ENCODE measurements around the gene CLCN4.

The CLCN4 gene

GRCh38 chrX:10156199-10157031, at the start of gene CLCN4:
Gene CLCN4, plus strand, starts transcription at chrX:10156975. Its CDS starts 28,058 bp downstream, at chrX:10185033.
- DNase-seq, result peak; percentile 68

DNA sequence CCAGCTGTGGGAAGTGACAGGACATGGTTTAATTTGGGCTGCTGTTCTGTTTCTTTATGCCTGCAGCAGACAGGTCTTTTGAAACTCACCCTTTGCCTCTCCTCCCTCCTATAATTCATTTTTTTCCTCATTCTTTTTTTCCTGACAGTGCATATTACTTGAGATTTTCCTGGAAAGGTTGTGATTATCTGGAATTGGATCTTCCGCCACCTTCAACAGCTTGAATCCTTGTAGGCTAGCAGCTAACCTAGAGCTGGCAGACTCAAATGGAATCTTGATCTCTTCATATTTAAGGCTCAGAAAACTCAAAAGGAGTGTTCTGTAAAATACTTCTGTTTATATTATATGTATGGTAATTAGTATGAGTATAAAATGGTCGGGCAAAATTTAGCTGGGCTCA, 49.3 kb upstream of the CLCN4 start:
- no peak for DNase-seq

DNA sequence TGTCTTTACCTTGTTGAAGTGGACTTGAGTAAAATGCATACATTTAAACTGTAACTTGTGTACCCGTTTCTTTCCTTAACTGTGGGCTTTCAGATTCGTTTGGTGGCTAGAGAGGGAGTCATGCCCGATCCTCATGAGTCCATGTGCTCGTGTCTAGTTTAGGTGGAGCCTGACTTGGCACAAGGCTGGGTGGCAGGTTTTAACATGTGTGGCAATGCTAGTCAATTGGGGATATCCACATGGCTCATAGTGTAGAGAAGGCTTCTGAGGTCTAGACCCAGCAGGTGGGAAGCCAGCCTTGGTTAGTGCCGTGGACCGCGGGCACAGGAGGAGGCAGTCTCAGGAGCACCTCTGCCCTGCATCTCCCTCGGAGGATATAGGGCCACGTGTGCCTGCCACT, 48.5 kb upstream of the CLCN4 start:
- DNase-seq, result no peak

- no peak for DNase-seq
Measured at GRCh38 chrX:10109695-10110094, 47.1 kb upstream of the CLCN4 start.

- no peak for DNase-seq
Measured at GRCh38 chrX:10110316-10110935, 46.3 kb upstream of the CLCN4 start.

GRCh38 chrX:10110984-10111363, 45.8 kb upstream of the CLCN4 start:
- DNase-seq, result no peak

DNA sequence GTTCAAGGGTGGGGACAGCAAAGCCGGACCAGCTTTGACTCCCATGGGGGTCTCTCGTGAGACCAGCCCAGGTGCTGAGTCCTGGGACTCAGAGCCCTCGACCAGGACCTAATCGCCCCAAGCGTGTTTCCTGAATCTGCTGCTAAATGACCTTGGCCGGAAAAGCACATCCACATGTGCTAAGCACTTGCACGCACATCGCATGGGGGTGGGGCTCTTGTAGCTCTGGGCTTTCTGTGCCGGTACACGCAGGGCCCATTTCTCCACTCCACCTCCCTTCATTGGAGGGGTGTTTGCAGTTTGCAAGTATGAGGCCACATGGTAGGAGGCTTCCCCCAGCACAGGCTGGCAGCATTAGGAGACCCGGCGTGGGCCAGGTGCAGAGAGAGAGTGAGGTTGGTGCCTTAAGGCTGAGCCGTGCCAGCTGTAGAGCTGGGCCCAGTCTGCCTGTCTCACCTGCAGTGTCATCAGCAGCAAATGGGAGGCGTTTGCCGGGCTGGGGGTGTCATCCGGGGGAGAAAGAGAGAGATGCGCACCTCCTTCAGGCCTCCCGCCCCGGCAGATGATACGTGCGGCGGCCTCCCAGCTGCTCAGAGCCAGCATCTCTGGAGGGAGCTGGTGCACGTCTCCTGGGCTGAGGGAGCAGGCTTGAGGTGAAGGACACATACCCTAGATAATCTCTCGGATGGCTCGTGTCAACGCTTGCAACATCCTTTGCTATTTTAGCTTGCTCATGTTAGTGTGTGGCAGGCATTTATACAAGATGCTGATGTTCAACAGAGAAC, 45.2 kb upstream of the CLCN4 start:
- DNase-seq, result no peak

DNA sequence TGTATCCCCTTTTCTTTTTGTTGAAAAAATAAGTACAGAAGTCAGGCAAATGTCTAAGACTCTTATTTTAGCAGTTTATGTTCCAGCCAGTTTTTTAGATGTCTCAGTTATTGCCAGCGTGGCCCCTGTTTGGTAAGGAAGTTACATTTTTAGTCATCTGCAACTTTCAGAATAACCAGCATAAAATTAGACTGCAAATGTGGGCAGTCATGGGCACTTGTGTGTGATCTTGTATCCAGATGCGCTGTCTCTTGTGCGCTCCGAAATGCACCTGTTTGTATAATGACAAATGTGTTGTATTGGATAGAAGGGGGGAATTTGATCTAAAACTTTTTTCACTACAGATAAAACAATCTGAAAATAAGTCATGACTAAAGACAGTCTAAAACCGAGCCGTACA, 44.3 kb upstream of the CLCN4 start:
- DNase-seq, result no peak

DNA sequence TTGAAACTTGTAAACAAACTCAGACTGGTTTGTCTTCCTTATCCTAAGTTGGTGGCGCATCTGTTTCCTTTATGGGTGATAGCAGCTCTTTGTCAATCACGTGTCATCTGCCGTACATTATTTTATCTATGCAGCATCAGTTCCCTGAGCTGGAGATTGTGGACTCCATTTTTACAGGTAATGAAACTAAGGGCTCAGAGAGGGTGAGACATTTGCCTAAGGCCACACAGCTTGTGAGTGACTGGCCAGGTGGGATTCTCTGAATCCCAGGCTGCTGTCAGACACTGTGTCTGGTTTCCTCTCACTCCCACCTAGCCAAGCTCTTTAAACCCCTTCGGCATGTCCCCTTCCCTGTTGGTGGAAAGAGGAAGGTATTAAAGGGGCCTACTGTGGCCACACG, 41.7 kb upstream of the CLCN4 start:
- no peak for DNase-seq

- no peak for DNase-seq
Measured at GRCh38 chrX:10117301-10117700, 39.5 kb upstream of the CLCN4 start.

GRCh38 chrX:10117864-10118377, 38.9 kb upstream of the CLCN4 start:
- DNase-seq, result no peak

DNA sequence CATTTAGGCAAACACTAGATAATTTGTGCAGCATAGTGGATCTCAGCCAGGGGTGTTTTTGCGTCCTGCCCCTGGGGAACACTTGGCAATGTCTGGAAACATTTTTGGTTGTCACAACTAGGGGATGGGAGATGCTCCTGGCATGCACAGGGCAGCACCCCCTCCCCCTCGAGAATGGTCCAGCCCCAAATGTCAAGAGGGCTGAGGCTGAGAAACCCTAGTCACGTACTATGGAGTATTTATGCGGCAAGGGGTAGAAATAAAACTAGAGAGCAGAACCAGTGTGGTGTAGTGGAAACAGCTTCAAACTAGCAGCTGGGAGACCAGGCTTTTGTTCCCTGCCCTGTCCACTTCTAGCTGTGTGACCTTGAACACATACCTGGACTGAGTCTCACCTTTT, 38.2 kb upstream of the CLCN4 start:
- DNase-seq, result no peak

DNA sequence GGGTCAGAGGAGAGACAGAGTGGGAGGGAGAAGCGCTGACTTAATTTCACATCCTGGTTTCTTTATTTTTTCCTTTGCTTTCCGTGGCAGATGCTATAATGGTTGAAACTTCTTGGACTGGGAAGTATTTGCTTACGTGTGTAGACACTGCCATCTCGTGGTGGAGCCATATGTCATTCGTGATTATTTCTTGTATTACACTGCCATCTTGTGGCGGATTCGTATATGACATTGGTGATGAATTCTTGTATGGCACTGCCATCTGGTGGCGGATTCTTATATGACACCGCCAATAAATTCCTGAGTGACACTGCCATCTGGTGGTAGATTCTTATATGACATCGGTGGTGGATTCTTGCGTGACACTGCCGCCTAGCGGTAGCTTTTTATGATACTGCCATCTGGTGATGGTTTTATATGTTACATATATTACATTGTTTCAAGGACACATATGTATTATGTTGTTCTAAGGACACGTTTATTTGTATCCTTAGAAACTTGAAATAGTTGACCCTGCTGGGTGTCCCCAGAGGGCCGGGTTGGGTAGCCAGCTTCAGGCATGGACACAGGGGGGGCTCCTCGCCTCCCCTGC, 37.3 kb upstream of the CLCN4 start:
- peak; percentile 66 for DNase-seq

DNA sequence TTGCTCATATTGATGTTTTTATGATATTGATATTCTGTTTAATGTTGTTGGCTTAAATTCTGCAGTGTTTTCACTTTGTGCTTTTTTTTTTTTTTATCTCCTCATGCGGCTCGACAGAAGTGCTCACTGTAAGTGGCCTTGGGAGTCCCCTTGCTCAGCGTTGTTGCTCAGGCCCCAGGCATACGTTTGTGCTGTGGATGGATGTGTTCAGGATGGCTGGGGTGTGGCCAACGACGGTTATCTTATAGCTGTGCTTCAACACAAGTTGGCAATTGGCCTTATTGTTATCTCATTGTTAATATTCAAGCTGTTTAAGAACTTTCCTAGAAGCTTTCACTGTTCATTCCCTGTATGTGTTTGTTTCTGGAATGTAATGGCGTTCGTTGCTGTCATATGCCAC, 36.4 kb upstream of the CLCN4 start:
- DNase-seq, result no peak

GRCh38 chrX:10120828-10121227, 35.9 kb upstream of the CLCN4 start:
- no peak for DNase-seq

DNA sequence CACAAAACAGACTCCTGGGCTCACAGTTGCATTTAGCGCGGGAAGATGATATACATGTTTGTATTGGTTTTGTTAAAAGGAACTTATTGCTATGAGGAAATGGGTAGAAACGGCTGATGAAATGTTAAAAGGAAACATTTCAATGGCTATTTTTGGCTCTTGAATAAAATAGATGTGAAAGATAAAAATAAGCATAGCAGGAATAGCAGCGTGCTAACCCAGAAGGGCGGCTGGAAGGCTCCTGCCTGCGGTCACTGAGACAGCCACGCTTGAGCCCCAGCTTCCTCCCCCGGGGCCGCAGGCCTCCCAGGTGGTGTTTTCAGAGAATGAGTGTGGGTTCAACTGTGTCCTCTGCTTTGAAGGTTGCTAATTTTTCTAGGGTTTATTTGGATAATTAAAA, 35.0 kb upstream of the CLCN4 start:
- DNase-seq, result no peak

DNA sequence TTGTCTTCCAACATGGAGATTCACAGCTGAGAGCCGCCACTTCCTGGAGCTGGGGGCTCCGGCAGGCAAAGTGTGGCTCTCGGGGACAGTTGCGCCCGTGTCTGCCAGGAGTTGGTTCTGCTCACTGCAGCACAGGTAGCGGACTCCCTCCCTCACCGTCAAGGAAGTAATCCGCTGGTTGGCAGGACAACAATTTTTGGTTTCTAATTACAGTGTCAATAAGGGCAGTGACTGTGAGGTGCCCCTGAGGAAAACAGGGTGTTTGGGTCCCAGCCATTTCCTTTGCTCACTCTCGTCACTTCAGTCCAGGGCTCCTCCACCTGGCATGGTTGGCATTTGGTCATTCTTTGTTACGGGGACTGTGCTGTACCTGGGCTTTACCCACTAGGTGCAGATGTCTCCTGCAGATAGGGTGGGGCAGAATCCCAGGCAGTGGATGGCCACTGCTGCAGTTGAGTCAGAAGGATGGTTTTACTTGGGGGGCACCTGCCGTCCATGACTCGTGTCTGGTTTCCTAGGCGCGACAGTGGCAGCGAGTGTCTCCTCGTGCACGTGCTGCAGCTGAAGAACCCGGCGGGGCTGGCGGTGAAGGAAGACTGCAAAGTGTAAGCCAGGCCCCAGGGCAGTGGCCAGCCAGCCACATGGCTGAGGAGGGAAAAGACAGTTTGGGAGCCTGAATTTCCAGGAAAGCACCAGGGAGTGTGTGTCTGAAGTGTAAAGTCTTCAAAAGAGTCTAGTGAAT, 32.1 kb upstream of the CLCN4 start:
- no peak for DNase-seq

- no peak for DNase-seq
Measured at GRCh38 chrX:10125248-10125615, 31.5 kb upstream of the CLCN4 start.

GRCh38 chrX:10126044-10126443, 30.7 kb upstream of the CLCN4 start:
- DNase-seq, result no peak

- DNase-seq, result no peak
Measured at GRCh38 chrX:10126834-10127233, 29.9 kb upstream of the CLCN4 start.

DNA sequence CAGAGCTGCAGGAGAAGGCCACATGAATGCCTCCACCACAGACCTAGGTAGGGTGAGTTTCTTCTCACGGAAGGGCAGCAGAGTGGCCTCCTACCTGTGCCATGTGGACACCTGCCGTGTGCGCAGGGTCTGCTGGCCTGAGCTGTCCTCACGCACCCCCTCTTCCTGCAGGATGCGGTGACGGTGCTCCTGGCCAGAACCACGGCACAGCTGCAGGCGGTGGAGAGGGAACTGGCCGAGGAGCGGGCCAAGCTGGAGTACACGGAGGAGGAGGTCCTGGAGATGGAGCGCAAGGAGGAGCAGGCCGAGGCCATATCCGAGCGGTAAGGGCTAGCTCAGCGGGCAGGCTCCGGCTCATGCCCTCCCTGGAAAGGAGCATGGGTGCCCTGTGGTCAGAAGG, 28.4 kb upstream of the CLCN4 start:
- DNase-seq, result no peak

DNA sequence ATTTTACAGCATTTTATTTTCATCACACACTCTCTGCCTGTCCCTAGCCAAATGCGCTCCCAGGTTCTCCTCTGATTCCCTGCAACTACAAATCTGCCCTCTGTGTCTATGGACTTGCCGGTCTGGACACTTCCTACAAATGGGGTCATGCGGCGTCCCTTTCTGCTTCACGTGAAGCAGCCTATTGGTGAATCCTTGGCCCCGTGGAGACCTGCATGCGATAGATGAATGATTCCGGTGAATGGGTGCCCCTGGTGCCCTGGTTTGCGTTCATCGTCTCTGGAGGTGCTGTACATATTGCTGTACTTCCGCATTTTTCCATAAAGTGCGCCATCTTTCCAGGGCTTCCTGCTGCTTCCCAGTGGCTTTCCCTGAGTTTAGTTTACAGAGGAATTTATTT, 27.5 kb upstream of the CLCN4 start:
- DNase-seq, result no peak

- DNase-seq, result no peak
Measured at GRCh38 chrX:10130354-10130753, 26.4 kb upstream of the CLCN4 start.

Measured in right forelimb (tissue), 1 donor.